C4-2B (cell line): ENCODE data around the gene SMYD5.
"Not testable (repeated sequence)": the region's sequence is repeated elsewhere in the genome, so short reads cannot be mapped to it uniquely, and the experiment has no call there.

Source experiments
- ZFX ChIP-seq: fragments of 450-650 bp; IDR thresholded peaks from 2 replicates; pipeline ENCODE4 v1.6.1; 2017
- TF ChIP-seq, protein P1 (sequence below): fragments of 450-650 bp; conservative IDR thresholded peaks from 2 replicates; pipeline ENCODE4 v1.5.1; 2017; ENCODE audit warnings: mild to moderate bottlenecking

DNA sequence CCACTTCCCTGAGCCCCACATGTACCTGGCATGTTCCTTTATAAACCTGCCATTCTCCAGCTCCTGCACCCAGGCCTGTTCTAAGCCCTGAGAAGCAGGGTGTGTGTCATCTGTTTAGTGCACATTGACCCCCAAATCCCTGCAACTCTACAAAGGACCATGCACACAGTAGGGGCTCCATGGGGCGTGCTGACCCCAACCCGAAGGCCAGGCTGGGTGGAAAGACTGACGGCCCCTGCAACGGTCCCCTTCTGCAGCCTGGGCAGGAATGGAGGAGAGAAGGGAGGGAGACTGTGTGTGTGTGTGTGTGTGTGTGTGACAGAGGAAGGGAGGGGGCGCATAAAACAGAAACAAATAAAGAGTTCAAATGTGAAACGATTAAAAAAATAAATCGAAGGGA lies 43.7 kb upstream of the SMYD5 start:
- TF ChIP-seq, protein P1, sequence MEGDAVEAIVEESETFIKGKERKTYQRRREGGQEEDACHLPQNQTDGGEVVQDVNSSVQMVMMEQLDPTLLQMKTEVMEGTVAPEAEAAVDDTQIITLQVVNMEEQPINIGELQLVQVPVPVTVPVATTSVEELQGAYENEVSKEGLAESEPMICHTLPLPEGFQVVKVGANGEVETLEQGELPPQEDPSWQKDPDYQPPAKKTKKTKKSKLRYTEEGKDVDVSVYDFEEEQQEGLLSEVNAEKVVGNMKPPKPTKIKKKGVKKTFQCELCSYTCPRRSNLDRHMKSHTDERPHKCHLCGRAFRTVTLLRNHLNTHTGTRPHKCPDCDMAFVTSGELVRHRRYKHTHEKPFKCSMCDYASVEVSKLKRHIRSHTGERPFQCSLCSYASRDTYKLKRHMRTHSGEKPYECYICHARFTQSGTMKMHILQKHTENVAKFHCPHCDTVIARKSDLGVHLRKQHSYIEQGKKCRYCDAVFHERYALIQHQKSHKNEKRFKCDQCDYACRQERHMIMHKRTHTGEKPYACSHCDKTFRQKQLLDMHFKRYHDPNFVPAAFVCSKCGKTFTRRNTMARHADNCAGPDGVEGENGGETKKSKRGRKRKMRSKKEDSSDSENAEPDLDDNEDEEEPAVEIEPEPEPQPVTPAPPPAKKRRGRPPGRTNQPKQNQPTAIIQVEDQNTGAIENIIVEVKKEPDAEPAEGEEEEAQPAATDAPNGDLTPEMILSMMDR, result not testable (repeated sequence)
- not testable (repeated sequence) for TF ChIP-seq ZFX
